Measurements from ENCODE around the gene VMO1.
A peak's percentile ranks its signal among the peaks of the same experiment; 100 is the strongest.

The VMO1 gene

GRCh38 chr17:4751932-4752331, 34.2 kb downstream of the VMO1 start:
- no peak for DNase-seq

DNA sequence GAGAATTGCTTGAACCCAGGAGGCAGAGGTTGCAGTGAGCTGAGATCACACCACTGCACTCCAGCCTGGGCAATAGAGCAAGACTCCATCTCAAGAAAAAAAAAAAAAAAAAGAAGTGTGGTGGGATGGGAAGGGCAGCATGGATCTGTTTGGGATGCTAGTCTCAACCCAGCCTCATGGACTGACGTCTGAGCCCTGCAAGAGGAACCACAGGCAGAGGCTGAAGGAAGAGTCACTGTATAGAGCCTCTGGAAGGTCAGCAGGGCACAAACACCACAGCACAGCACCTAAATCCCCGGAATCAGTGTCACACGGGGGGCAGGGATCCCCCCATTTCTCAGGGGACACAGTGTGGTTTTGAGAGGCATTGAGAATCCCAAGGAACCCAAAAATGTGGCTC, 35.6 kb downstream of the VMO1 start:
- no peak for DNase-seq

DNA sequence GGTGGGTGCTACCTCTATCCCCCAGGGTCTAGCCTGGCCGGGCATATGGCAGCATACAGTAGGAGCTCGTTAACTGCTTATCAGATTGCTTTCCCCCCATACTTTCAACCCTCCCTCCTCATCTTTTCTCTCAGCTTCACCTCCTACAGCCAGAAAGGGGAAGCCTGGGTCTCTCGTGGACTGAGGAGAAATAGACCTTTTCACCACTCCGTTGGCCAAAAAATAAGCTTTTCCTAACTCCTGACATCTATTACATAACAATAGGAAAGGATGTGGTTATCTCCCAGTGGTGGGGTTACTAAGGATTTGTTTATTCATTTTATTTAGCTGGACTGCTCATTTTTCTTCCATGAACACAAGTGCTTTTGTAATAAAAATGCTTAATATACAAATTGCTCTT, 37.5 kb downstream of the VMO1 start:
- DNase-seq, result no peak

GRCh38 chr17:4747847-4748246, 38.3 kb downstream of the VMO1 start:
- DNase-seq, result no peak

- no peak for DNase-seq
Measured at GRCh38 chr17:4744999-4745969, 40.9 kb downstream of the VMO1 start.

- no peak for DNase-seq
Measured at GRCh38 chr17:4743898-4744297, 42.3 kb downstream of the VMO1 start.

DNA sequence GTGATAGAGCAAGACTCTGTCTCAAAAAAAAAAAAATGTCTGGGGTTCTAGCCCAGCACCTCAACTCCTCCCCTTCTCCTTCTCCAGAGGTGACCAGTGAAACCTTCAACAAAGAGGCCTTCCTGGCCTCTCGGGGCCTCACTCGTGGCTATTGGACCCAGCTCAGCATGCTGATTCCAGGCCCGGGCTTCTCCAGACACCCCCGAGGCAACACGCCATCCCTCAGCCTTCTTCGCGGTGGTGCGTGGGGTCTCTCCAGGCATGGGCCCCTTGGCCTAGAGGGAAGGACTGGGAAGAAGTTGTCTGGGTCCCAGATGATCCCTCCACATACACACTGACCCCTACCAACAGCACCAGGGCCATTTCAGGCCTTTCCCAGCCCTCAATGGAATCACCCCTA, 42.9 kb downstream of the VMO1 start:
- no peak for DNase-seq

- DNase-seq, result no peak
Measured at GRCh38 chr17:4742629-4743028, 43.5 kb downstream of the VMO1 start.

GRCh38 chr17:4742133-4742532, 44.0 kb downstream of the VMO1 start:
- no peak for DNase-seq

DNA sequence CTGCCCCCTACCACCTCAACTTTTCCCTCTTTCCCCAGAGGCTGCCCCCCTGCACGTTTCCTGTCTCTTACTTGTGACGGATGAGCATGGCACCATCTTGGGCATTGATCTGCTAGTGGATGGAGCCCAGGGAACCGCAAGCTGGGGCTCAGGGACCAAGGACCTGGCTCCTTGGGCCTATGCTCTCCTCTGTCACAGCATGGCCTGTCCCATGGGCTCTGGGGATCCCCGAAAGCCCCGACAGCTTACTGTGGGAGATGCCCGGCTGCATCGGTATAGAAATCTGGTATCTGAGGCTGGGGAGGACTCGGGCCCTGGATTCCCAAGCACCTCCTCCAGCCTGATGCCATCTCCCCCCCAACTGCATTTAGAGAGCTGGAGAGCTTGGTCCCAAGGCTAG, 44.6 kb downstream of the VMO1 start:
- no peak for DNase-seq

DNA sequence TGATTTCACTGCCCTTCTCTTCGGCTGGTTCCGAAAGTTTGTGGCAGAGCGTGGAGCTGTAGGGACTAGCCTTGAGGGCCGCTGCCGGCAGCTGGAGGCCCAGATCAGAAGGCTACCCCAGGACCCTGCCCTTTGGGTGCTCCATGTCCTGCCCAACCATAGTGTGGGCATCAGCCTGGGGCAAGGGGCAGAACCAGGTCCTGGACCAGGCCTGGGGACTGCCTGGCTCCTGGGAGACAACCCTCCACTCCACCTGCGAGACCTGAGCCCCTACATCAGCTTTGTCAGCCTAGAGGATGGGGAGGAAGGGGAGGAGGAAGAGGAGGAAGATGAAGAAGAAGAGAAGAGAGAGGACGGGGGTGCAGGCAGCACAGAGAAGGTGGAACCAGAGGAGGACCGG, 45.6 kb downstream of the VMO1 start:
- DNase-seq, result no peak

- no peak for DNase-seq
Measured at GRCh38 chr17:4740025-4740351, 46.2 kb downstream of the VMO1 start.

- peak; percentile 31 for DNase-seq
Measured at GRCh38 chr17:4739122-4740024, 46.8 kb downstream of the VMO1 start, which contains the start of the genes CXCL16 and ZMYND15. Gene CXCL16, minus strand, starts transcription at chr17:4739928. Its CDS starts 589 bp downstream, at chr17:4739339. Gene ZMYND15, plus strand, starts transcription at chr17:4739833. Its CDS starts 716 bp downstream, at chr17:4740549.

- peak; percentile 23 for DNase-seq
Measured at GRCh38 chr17:4738136-4739121, 47.7 kb downstream of the VMO1 start.

DNA sequence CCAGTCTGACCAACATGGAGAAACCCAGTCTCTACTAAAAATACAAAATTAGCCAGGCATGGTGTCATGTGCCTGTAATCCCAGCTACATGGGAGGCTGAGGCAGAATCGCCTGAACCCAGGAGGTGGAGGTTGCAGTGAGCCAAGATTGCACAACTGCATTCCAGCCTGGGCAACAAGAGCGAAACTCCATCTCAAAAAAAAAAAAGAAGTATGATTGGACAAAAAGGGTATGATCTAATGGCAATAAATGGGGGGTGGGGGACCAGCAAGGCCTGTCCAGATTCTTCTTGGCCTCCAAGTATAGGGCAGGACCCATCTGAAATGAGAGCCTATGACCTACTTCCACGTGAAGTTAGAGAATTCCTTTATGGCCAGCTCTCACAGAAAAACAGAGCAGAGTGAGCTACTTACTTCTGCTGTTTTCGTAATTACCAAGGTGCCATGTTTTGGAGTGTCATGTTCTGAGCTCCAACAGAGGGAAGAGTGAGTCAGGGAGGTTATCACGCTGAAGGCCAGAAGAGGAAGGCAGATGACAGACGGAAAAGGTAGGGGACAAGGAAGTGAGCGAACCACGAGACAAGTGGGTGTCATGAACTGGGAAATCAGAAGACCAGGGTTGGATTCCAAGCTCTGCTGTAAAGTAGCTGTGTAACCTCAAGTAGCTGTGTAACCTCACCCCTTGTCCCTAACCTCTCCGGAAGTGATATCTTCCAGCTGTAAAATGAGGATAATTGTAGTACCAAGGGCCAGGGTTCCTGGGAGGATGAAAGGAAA, 50.1 kb downstream of the VMO1 start:
- no peak for DNase-seq

Data from kidney glomerular epithelial cell (primary cell).